DND-41 (cell line): ENCODE data around the gene SCN7A.

ENCODE experiments used
- EZH2 ChIP-seq: IDR thresholded peaks from 3 replicates; pipeline ENCODE4 v1.6.1; 2012; ENCODE audit warnings: borderline replicate concordance, low read depth, mild to moderate bottlenecking, moderate library complexity, low read length, inconsistent platforms; ENCODE audit not compliant: severe bottlenecking
- TF ChIP-seq, protein P1 (sequence below): IDR thresholded peaks from 2 replicates; pipeline ENCODE4 v1.5.1; 2012; ENCODE audit warnings: borderline replicate concordance, low read length, moderate library complexity, mild to moderate bottlenecking; ENCODE audit not compliant: poor library complexity, severe bottlenecking; ENCODE audit errors: extremely low read depth

GRCh38 chr2:166365239-166365638 is 128.8 kb downstream of the SCN7A start:
- TF ChIP-seq, protein P1, sequence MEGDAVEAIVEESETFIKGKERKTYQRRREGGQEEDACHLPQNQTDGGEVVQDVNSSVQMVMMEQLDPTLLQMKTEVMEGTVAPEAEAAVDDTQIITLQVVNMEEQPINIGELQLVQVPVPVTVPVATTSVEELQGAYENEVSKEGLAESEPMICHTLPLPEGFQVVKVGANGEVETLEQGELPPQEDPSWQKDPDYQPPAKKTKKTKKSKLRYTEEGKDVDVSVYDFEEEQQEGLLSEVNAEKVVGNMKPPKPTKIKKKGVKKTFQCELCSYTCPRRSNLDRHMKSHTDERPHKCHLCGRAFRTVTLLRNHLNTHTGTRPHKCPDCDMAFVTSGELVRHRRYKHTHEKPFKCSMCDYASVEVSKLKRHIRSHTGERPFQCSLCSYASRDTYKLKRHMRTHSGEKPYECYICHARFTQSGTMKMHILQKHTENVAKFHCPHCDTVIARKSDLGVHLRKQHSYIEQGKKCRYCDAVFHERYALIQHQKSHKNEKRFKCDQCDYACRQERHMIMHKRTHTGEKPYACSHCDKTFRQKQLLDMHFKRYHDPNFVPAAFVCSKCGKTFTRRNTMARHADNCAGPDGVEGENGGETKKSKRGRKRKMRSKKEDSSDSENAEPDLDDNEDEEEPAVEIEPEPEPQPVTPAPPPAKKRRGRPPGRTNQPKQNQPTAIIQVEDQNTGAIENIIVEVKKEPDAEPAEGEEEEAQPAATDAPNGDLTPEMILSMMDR, result no peak
- TF ChIP-seq EZH2, result no peak
